K562 (cell line): ENCODE measurements around the gene RPS19BP1.

ENCODE experiments used
- CREB1 ChIP-seq, 2 experiments: sonication (generic) in 1 of 2; formaldehyde crosslinking in 1 of 2; IDR thresholded peaks; 2 replicates each; pipeline versions ENCODE4 v1.6.1 to v1.8.0; 2012 to 2022; ENCODE audit warnings: inconsistent platforms in 1 of 2, mild to moderate bottlenecking in 1 of 2, missing genetic modification reagents in 1 of 2, moderate library complexity in 1 of 2
- CTCF ChIP-seq, 3 experiments: IDR thresholded peaks in 2 of 3; conservative IDR thresholded peaks in 1 of 3; 2 replicates each; pipeline ENCODE4 v1.5.1; 2011 to 2012; ENCODE audit warnings: low read length in 3 of 3, mild to moderate bottlenecking in 3 of 3, control low read depth in 2 of 3, improper control_type of control experiment in 1 of 3, inconsistent platforms in 1 of 3, low read depth in 1 of 3, mixed read lengths in 1 of 3, moderate library complexity in 1 of 3; ENCODE audit not compliant: insufficient read depth in 2 of 3
- EP300 ChIP-seq: IDR thresholded peaks from 2 replicates; pipeline ENCODE4 v1.6.1; 2012; ENCODE audit warnings: low read length, improper control_type of control experiment
- KLF6 ChIP-seq: fragments of 250-450 bp; sonication (Bioruptor Pico); IDR thresholded peaks from 2 replicates; pipeline ENCODE4 v1.4.0; 2020; ENCODE audit warnings: mild to moderate bottlenecking, moderate library complexity, borderline replicate concordance
- MGA ChIP-seq: fragments of 450-650 bp; IDR thresholded peaks from 2 replicates; pipeline ENCODE4 v1.6.1; 2016; ENCODE audit warnings: mild to moderate bottlenecking, moderate library complexity
- MXD1 ChIP-seq: fragments of 250-450 bp; sonication (Bioruptor Pico); IDR thresholded peaks from 2 replicates; pipeline ENCODE4 v1.8.0; 2021; ENCODE audit warnings: borderline replicate concordance, mild to moderate bottlenecking, moderate library complexity; ENCODE audit not compliant: poor library complexity, severe bottlenecking
- NFE2L1 ChIP-seq: fragments of 450-650 bp; IDR thresholded peaks from 2 replicates; pipeline ENCODE4 v1.6.1; 2016; ENCODE audit warnings: missing genetic modification characterization, low read depth, mild to moderate bottlenecking, missing compliant biosample characterization, moderate library complexity, borderline replicate concordance
- POLR2A ChIP-seq: fragments of 450-650 bp; conservative IDR thresholded peaks from 2 replicates; pipeline ENCODE4 v1.6.1; 2016
- SREBF2 ChIP-seq: sonication (generic); formaldehyde crosslinking; IDR thresholded peaks from 2 replicates; pipeline ENCODE4 v1.4.0; 2020; ENCODE audit warnings: mild to moderate bottlenecking, missing genetic modification reagents
- TEAD4 ChIP-seq, 2 experiments: sonication (generic) in 1 of 2; formaldehyde crosslinking in 1 of 2; IDR thresholded peaks; 2 replicates each; pipeline versions ENCODE4 v1.6.1 to v1.8.0; 2012 to 2022; ENCODE audit warnings: borderline replicate concordance in 1 of 2, inconsistent platforms in 1 of 2, low read length in 1 of 2, mild to moderate bottlenecking in 1 of 2, missing genetic modification reagents in 1 of 2
- ZNF280B ChIP-seq: fragments of 250-450 bp; sonication (Bioruptor Pico); IDR thresholded peaks from 2 replicates; pipeline ENCODE4 v1.5.1; 2021; ENCODE audit warnings: mild to moderate bottlenecking
- ZNF282 ChIP-seq: sonication (generic); formaldehyde crosslinking; IDR thresholded peaks from 2 replicates; pipeline ENCODE4 v1.8.1; 2023; ENCODE audit warnings: missing genetic modification reagents

- TF ChIP-seq KLF6 (CRISPR knock-in tag): no peak
- TF ChIP-seq CREB1 (IDR thresholded peaks at IDR 0.05): no peak
- TF ChIP-seq CREB1 (CRISPR knock-in tag; IDR thresholded peaks at IDR 0.05): no peak
- TF ChIP-seq CTCF (IDR thresholded peaks at IDR 0.05 in 2 of 3, conservative IDR thresholded peaks at IDR 0.05 in 1 of 3; ENCODE audit: insufficient read depth in 2 of 3, low read depth in 1 of 3, low read length in 3 of 3): no peak
- TF ChIP-seq EP300: no peak
- TF ChIP-seq SREBF2 (CRISPR knock-in tag): no peak
- TF ChIP-seq MXD1: no peak
- TF ChIP-seq NFE2L1 (tag): no peak
- TF ChIP-seq POLR2A: no peak
- TF ChIP-seq ZNF280B (CRISPR knock-in tag): no peak
- TF ChIP-seq MGA: no peak
- no peak for TF ChIP-seq TEAD4 (IDR thresholded peaks at IDR 0.05; ENCODE audit: low read length)
- no peak for TF ChIP-seq TEAD4 (CRISPR knock-in tag; IDR thresholded peaks at IDR 0.05; ENCODE audit: borderline replicate concordance)
- no peak for TF ChIP-seq ZNF282 (CRISPR knock-in tag)
These were observed 36.5 kb upstream of the RPS19BP1 start for GRCh38 chr22:39569066-39569465.
